Thoracic aorta (tissue), 2 donors: ENCODE measurements around the gene ADCY5. TPM values are rescaled to one million over a fixed set of nuclear protein-coding genes. Genes with fewer than 3 reads are reported as not detected.

ENCODE experiments used
- ATAC-seq: fragments of 150-250 bp; one replicate; pipeline ENCODE4 v1.8.0; 2017; ENCODE audit warnings: low read depth; ENCODE audit not compliant: insufficient number of reproducible peaks, low FRiP score
- DNase-seq: peaks from one replicate; pipeline ENCODE4 v3.0.0-alpha.2; 2020; ENCODE audit warnings: low spot score
- H3K27ac ChIP-seq, 2 donors: fragments of 200-600 bp; sonication (generic); 1 replicate in 1 of 2; 2 replicates in 1 of 2; pipeline ENCODE4 v1.5.1; 2016; ENCODE audit warnings: mild to moderate bottlenecking in 2 of 2, moderate library complexity in 2 of 2
- H3K27me3 ChIP-seq: fragments of 200-600 bp; sonication (generic); replicated peaks from 2 replicates; pipeline ENCODE4 v1.6.0; 2016; ENCODE audit warnings: mild to moderate bottlenecking; ENCODE audit not compliant: insufficient read depth
- H3K36me3 ChIP-seq: fragments of 200-600 bp; sonication (generic); one replicate; pipeline ENCODE4 v1.5.1; 2016
- H3K4me1 ChIP-seq, 2 donors: fragments of 200-600 bp; sonication (generic); 1 replicate in 1 of 2; 2 replicates in 1 of 2; pipeline versions ENCODE4 v1.5.1 to v1.6.0; 2016; ENCODE audit warnings: low read depth in 2 of 2, mild to moderate bottlenecking in 1 of 2; ENCODE audit not compliant: control insufficient read depth in 1 of 2
- H3K4me3 ChIP-seq: fragments of 200-600 bp; sonication (generic); 2 replicates; pipeline ENCODE4 v1.5.1; 2016; ENCODE audit warnings: mild to moderate bottlenecking
- H3K9me3 ChIP-seq: fragments of 200-600 bp; sonication (generic); 2 replicates; pipeline ENCODE4 v1.5.1; 2016
- total RNA-seq, 2 donors: library from RNA; depleted of rRNA; stranded (reverse); fragments of >200 nt; gene quantifications; one replicate each; pipeline versions ENCODE4 v1.1.0 to v1.2.3, GENCODE V29; 2016
- TF ChIP-seq, protein P1 (sequence below): fragments of 200-600 bp; sonication (generic); IDR thresholded peaks from one replicate; pipeline ENCODE4 v1.5.1; 2019; ENCODE audit warnings: antibody characterized with exemption

The ADCY5 gene
- total RNA-seq, 2 donors from 2014 or later = 104 to 123 TPM

DNA sequence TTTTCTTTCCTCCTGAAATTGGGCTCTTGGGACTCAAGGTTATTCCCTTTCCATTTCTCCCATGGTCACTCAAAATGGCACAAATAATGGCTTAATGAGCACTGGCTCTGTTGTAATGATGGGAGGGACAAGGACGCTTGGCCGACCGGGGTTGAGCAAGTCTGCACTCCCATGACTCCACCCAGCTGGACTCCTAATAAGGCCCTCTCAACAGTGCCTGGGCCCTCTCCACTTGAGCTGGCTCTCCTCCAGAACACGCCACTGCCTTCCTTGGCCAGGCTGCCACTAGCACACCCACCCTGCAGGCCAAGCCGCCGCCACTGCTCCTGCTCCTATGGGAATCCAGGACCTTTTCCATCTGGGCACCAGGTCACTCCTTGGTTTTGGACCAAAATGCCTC, 42.3 kb downstream of the ADCY5 start:
- Histone ChIP-seq H3K9me3 (no peaks in the 10 kb centered on the region), H3K4me1 (peaks cover 30 to 89% of the 10 kb centered on the region in 2 donors), H3K27me3 (no peaks in the 10 kb centered on the region), H3K36me3 (no peaks in the 10 kb centered on the region), H3K4me3 (no peak overlapping the region), H3K27ac (peak overlapping the region; percentile 92 to 95)
- DNase-seq = peak; percentile 77
- TF ChIP-seq, protein P1, sequence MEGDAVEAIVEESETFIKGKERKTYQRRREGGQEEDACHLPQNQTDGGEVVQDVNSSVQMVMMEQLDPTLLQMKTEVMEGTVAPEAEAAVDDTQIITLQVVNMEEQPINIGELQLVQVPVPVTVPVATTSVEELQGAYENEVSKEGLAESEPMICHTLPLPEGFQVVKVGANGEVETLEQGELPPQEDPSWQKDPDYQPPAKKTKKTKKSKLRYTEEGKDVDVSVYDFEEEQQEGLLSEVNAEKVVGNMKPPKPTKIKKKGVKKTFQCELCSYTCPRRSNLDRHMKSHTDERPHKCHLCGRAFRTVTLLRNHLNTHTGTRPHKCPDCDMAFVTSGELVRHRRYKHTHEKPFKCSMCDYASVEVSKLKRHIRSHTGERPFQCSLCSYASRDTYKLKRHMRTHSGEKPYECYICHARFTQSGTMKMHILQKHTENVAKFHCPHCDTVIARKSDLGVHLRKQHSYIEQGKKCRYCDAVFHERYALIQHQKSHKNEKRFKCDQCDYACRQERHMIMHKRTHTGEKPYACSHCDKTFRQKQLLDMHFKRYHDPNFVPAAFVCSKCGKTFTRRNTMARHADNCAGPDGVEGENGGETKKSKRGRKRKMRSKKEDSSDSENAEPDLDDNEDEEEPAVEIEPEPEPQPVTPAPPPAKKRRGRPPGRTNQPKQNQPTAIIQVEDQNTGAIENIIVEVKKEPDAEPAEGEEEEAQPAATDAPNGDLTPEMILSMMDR = no peak
- peak; percentile 67 for ATAC-seq

DNA sequence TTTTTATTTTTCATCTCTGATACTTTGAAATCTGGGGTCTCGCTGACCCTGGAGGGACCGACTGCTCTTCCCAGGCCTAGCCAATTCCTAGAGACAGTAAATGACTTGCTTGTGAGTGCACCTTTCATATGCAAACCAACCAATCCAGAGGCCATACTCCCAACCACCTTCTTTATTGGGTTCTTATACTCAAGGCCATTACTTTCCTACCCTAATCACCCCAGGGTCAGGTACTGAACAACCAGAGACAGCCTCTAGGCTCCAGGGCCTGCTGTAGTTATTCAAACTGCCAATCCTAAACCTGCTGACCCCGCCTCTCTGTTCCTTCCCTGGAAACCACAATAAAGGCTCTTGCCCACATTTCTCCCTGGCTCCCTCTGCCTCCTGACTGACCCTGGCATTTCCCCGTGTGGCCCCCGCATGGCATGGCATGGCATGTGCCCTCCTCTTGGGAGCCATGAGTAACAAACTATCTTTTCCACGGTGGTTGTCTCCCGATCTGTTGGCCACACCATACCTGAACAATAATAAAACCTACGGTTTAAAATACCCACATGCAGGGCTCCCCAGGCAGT, 42.9 kb downstream of the ADCY5 start:
- Histone ChIP-seq H3K36me3 (no peaks in the 10 kb centered on the region), H3K4me3 (no peak overlapping the region), H3K9me3 (no peaks in the 10 kb centered on the region), H3K27me3 (no peaks in the 10 kb centered on the region), H3K27ac (peak overlapping the region; percentile 92 to 95), H3K4me1 (peaks cover 34 to 89% of the 10 kb centered on the region in 2 donors)
- ATAC-seq (no peak), DNase-seq (no peak)
- TF ChIP-seq, protein P1 = no peak

DNA sequence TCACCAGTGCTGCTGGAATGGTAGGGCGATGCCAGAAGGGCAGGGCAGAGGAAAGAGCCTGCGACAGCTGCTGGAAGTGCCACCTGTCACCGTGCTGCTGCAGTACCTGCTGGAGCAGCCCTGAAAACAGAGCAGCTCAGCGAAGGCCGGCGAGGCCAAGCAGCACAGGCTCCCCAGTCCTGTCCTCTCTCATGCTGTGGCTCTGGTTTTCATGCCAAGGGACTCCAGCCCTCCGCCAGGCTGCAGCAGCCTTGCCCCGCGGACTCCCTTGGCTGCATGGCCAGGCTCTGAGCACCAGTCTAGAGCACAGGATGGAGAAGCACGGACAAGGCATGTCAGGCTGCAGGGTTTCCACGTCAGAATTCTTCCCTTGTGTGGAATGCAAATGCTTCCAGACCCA, 43.9 kb downstream of the ADCY5 start:
- no peak for ATAC-seq
- peak overlapping the region; percentile 52 for H3K4me3 ChIP-seq
- H3K36me3 ChIP-seq = no peaks in the 10 kb centered on the region
- no peaks in the 10 kb centered on the region for H3K27me3 ChIP-seq
- H3K9me3 ChIP-seq = no peaks in the 10 kb centered on the region
- no peak for DNase-seq
- peaks cover 36 to 86% of the 10 kb centered on the region in 2 donors for H3K4me1 ChIP-seq
- peak overlapping the region; percentile 92 to 95 for H3K27ac ChIP-seq
- TF ChIP-seq, protein P1 = no peak

DNA sequence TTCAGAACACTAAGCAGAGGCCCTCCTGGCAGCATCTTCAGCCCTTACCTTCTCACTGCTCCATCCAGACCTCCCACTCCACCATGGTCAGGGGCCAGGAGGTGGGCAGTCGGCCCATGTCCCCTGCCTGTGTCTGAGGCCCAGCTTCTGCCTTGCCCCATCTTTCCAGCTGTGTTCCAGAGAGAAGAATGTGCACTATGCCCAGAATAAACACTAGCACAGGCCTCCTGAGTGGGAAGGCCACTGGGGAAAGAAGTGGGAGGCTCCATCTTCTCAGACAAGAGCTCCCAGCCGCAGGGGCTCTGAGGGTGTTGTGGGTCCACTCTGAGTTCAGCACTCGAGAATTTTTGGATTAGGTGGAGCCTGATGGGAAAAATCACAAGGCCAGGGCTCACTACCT, 44.5 kb downstream of the ADCY5 start:
- H3K27ac ChIP-seq = peak overlapping the region; percentile 92 to 95
- ATAC-seq (no peak), DNase-seq (no peak)
- TF ChIP-seq, protein P1 = no peak
- no peaks in the 10 kb centered on the region for H3K36me3 ChIP-seq
- peak overlapping the region; percentile 52 for H3K4me3 ChIP-seq
- H3K4me1 ChIP-seq = peaks cover 39 to 88% of the 10 kb centered on the region in 2 donors
- no peaks in the 10 kb centered on the region for H3K27me3 ChIP-seq
- no peaks in the 10 kb centered on the region for H3K9me3 ChIP-seq

DNA sequence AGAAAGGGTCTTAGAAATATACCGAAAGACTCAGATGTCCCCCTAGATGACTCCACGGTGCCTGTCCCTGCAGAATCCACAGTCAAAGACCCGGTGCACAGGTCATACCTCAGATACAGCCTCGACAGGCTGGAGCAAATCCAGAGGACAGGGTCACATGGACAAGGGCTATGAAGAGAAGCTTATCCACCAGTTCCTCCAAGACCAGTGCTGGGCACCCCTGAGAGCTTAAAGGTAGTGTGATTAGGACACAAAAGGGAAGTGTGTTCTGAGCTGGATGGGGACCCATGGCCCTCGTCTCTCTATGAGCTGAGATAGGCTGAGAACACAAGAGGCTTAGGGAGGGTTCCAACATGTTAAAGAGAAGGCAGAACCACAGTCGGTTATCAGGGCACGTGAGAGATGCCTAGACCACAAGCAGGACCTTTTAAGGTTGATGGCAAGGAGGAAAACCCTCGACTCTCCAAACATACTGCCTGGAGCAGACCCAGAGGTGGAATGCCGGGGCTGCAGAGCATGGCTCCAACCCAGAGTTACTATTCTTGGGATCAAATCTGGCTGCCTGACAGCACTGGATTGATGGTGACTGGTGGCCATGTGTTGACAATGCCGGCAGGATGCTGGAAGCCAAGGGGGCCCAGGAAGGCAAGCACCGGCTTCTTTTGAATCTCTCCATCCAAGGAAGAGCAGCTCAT, 46.9 kb downstream of the ADCY5 start:
- peaks cover 49 to 96% of the 10 kb centered on the region in 2 donors for H3K4me1 ChIP-seq
- ATAC-seq = no peak

More for the DNA sequence above, 46.9 kb downstream of the ADCY5 start:
- peak overlapping the region; percentile 92 to 95 for H3K27ac ChIP-seq
- no peaks in the 10 kb centered on the region for H3K27me3 ChIP-seq
- TF ChIP-seq, protein P1 = no peak
- H3K4me3 ChIP-seq = peak overlapping the region; percentile 35
- H3K9me3 ChIP-seq = no peaks in the 10 kb centered on the region
- H3K36me3 ChIP-seq = no peaks in the 10 kb centered on the region
- DNase-seq = no peak
